Mammary epithelial cell (primary cell): ENCODE measurements around the gene CHTF18.

Experiments used
- EZH2 ChIP-seq: IDR thresholded peaks from 2 replicates; pipeline ENCODE4 v1.6.1; 2012; ENCODE audit warnings: low read length, inconsistent platforms, borderline replicate concordance
- TF ChIP-seq, protein P1 (sequence below), 2 donors: IDR thresholded peaks in 1 of 2; conservative IDR thresholded peaks in 1 of 2; 2 replicates each; pipeline ENCODE4 v1.5.1; 2011 to 2012; ENCODE audit warnings: inconsistent platforms in 2 of 2, low read length in 2 of 2, mild to moderate bottlenecking in 2 of 2, control low read depth in 1 of 2, low read depth in 1 of 2; ENCODE audit not compliant: insufficient read depth in 1 of 2; ENCODE audit errors: extremely low read depth in 1 of 2

DNA sequence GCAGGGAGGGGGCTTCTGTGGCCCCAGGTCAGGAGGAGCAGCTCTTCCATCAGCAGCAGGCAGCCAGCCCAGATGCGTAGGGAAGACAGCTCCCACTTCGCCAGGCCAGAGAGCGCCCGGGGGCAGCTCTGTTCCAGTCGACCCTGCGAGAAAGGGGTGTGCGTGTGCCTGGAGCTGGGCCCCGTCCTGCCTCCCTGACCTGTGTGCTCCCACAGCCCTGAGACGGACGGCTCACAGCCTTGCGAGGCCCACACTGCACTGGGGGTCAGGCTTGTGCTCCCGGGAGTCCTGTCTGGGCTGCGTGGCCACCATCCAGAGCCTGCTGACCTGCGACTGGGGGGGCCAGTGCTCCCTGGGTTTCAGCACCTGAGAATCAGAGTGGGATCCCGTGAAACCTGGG, 28.4 kb upstream of the CHTF18 start:
- TF ChIP-seq, protein P1, sequence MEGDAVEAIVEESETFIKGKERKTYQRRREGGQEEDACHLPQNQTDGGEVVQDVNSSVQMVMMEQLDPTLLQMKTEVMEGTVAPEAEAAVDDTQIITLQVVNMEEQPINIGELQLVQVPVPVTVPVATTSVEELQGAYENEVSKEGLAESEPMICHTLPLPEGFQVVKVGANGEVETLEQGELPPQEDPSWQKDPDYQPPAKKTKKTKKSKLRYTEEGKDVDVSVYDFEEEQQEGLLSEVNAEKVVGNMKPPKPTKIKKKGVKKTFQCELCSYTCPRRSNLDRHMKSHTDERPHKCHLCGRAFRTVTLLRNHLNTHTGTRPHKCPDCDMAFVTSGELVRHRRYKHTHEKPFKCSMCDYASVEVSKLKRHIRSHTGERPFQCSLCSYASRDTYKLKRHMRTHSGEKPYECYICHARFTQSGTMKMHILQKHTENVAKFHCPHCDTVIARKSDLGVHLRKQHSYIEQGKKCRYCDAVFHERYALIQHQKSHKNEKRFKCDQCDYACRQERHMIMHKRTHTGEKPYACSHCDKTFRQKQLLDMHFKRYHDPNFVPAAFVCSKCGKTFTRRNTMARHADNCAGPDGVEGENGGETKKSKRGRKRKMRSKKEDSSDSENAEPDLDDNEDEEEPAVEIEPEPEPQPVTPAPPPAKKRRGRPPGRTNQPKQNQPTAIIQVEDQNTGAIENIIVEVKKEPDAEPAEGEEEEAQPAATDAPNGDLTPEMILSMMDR (conservative IDR thresholded peaks at IDR 0.05 in 1 of 2, IDR thresholded peaks at IDR 0.05 in 1 of 2; ENCODE audit: extremely low read depth in 1 of 2, insufficient read depth in 1 of 2, low read depth in 1 of 2, low read length in 2 of 2), result no peak
- no peak for TF ChIP-seq EZH2
